22Rv1 (cell line): ENCODE data around the gene ARHGEF38.

Experiments
- ZFX ChIP-seq: fragments of 450-650 bp; IDR thresholded peaks from 2 replicates; pipeline ENCODE4 v1.6.1; 2017; ENCODE audit warnings: antibody characterized with exemption, borderline replicate concordance
- TF ChIP-seq, protein P1 (sequence below): fragments of 450-650 bp; IDR thresholded peaks from 2 replicates; pipeline ENCODE4 v1.5.1; 2017; ENCODE audit warnings: mild to moderate bottlenecking

DNA sequence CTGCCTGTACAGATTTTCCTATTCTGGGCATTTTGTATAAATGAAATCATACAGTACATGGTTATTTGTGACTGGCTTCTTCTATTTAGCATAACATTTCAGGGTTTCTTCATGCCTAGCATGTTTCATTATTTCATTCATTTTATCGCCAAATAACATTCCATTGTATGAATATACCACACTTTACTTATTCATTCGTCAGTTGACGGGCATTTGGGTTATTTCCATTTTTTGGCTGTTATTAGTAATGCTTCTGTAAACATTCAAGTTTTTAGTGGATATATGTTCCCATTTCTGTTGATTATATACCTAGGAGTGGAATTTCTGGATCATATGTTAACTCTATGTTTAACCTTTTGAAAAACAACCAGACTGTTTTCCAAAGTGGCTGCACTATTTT, 108.6 kb downstream of the ARHGEF38 start:
- TF ChIP-seq, protein P1, sequence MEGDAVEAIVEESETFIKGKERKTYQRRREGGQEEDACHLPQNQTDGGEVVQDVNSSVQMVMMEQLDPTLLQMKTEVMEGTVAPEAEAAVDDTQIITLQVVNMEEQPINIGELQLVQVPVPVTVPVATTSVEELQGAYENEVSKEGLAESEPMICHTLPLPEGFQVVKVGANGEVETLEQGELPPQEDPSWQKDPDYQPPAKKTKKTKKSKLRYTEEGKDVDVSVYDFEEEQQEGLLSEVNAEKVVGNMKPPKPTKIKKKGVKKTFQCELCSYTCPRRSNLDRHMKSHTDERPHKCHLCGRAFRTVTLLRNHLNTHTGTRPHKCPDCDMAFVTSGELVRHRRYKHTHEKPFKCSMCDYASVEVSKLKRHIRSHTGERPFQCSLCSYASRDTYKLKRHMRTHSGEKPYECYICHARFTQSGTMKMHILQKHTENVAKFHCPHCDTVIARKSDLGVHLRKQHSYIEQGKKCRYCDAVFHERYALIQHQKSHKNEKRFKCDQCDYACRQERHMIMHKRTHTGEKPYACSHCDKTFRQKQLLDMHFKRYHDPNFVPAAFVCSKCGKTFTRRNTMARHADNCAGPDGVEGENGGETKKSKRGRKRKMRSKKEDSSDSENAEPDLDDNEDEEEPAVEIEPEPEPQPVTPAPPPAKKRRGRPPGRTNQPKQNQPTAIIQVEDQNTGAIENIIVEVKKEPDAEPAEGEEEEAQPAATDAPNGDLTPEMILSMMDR, result no peak
- no peak for TF ChIP-seq ZFX
